Glutamatergic neuron (in vitro differentiated cells): ENCODE data around the gene ICA1. TPM values are rescaled to one million over a fixed set of nuclear protein-coding genes. Genes with fewer than 3 reads are reported as not detected.
"Not testable (repeated sequence)": the region's sequence is repeated elsewhere in the genome, so short reads cannot be mapped to it uniquely, and the experiment has no call there.

Experiments used
- DNase-seq: peaks from one replicate; pipeline ENCODE4 v3.0.0; 2022
- H3K27ac Mint-ChIP-seq: one replicate; pipeline ENCODE4 v1.8.0; 2020; ENCODE audit warnings: mild to moderate bottlenecking, mixed read lengths, inconsistent platforms; ENCODE audit not compliant: unreplicated experiment
- H3K27me3 Mint-ChIP-seq: one replicate; pipeline ENCODE4 v1.8.0; 2020; ENCODE audit warnings: mild to moderate bottlenecking, moderate library complexity, mixed read lengths, inconsistent platforms; ENCODE audit not compliant: unreplicated experiment
- H3K36me3 Mint-ChIP-seq: one replicate; pipeline ENCODE4 v1.8.0; 2020; ENCODE audit warnings: mild to moderate bottlenecking, mixed read lengths, inconsistent platforms; ENCODE audit not compliant: unreplicated experiment
- H3K4me1 Mint-ChIP-seq: one replicate; pipeline ENCODE4 v1.8.0; 2020; ENCODE audit warnings: mild to moderate bottlenecking, low read depth, mixed read lengths, inconsistent platforms; ENCODE audit not compliant: unreplicated experiment
- H3K4me3 Mint-ChIP-seq: one replicate; pipeline ENCODE4 v1.8.0; 2020; ENCODE audit warnings: mild to moderate bottlenecking, mixed read lengths, inconsistent platforms; ENCODE audit not compliant: unreplicated experiment
- H3K9me3 Mint-ChIP-seq: one replicate; pipeline ENCODE4 v1.8.0; 2020; ENCODE audit warnings: mild to moderate bottlenecking, moderate library complexity, mixed read lengths, inconsistent platforms; ENCODE audit not compliant: unreplicated experiment
- CTCF ChIP-seq: fragments of 200-600 bp; sonication (generic); IDR thresholded peaks from one replicate; pipeline ENCODE4 v1.5.0; 2021; ENCODE audit not compliant: partially characterized antibody, unreplicated experiment
- total RNA-seq: library from RNA; stranded (reverse); fragmentation: NEBNext Ultra II Directional; extraction: Animal tissue kit (Norgen Biotek cat#: 25700); gene quantifications from one replicate; pipeline ENCODE4 v1.2.1, GENCODE V29; 2021; ENCODE audit not compliant: unreplicated experiment

Gene ICA1
- total RNA-seq, 1 donor from 2014 or later, result 9.8 TPM

GRCh38 chr7:8063706-8064297, 198.2 kb downstream of the ICA1 start:
- H3K27me3 Mint-ChIP-seq, result peaks cover 2% of the 10 kb centered on the region
- no peak overlapping the region for H3K4me3 Mint-ChIP-seq
- no peak for TF ChIP-seq CTCF
- no peak for DNase-seq
- no peaks in the 10 kb centered on the region for H3K36me3 Mint-ChIP-seq
- no peaks in the 10 kb centered on the region for H3K9me3 Mint-ChIP-seq
- peaks cover 3% of the 10 kb centered on the region for H3K4me1 Mint-ChIP-seq
- H3K27ac Mint-ChIP-seq, result no peak overlapping the region

GRCh38 chr7:8063300-8063699, 198.7 kb downstream of the ICA1 start:
- not testable (repeated sequence) for H3K36me3 Mint-ChIP-seq, H3K9me3 Mint-ChIP-seq, H3K4me3 Mint-ChIP-seq, H3K4me1 Mint-ChIP-seq, H3K27ac Mint-ChIP-seq, DNase-seq, H3K27me3 Mint-ChIP-seq

Other genes starting within 250 kb of the ICA1 start
- 3.8 TPM for gene NXPH1, start 171.4 kb upstream of the ICA1 start, total RNA-seq